Activated B cell treated with CpG ODN at 0.5 μM for 24 hours (primary cell): ENCODE data around the gene ARID3B. TPM values are rescaled to one million over a fixed set of nuclear protein-coding genes. Genes with fewer than 3 reads are reported as not detected.

Experiments
- ATAC-seq: fragments of 200-7000 bp; cut with Tn5 transposase; one replicate; pipeline ENCODE4 v1.10.0; 2021; ENCODE audit warnings: low read depth, mild to moderate bottlenecking, moderate library complexity
- CTCF ChIA-PET: fragments of 350-600 bp; sonication (Branson Sonifier 250); formaldehyde crosslinking; loops from one replicate; lab custom pipeline; 2021; ENCODE audit warnings: antibody characterized with exemption; lab: Charles Lee
- POLR2A ChIA-PET: fragments of 350-600 bp; sonication (Branson Sonifier 250); formaldehyde crosslinking; loops from one replicate; lab custom pipeline; 2021; ENCODE audit warnings: antibody characterized with exemption; lab: Charles Lee
- DNase-seq: peaks from one replicate; pipeline ENCODE4 v3.0.0; 2022
- H3K27ac Mint-ChIP-seq: one replicate; pipeline ENCODE4 v1.8.0; 2020; ENCODE audit warnings: mixed read lengths
- H3K27me3 Mint-ChIP-seq: one replicate; pipeline ENCODE4 v1.8.0; 2021; ENCODE audit warnings: mixed read lengths
- H3K36me3 Mint-ChIP-seq: one replicate; pipeline ENCODE4 v1.8.0; 2021; ENCODE audit warnings: low read depth, mixed read lengths
- H3K4me1 Mint-ChIP-seq: one replicate; pipeline ENCODE4 v1.8.0; 2021; ENCODE audit warnings: mixed read lengths
- H3K4me3 Mint-ChIP-seq: one replicate; pipeline ENCODE4 v1.8.0; 2020; ENCODE audit warnings: mild to moderate bottlenecking, mixed read lengths
- H3K9me3 Mint-ChIP-seq: one replicate; pipeline ENCODE4 v1.8.0; 2020; ENCODE audit warnings: mixed read lengths
- CTCF ChIP-seq: fragments of 200-600 bp; IDR thresholded peaks from one replicate; pipeline ENCODE4 v1.8.0; 2022; ENCODE audit warnings: antibody characterized with exemption, mild to moderate bottlenecking
- intact Hi-C: fragments of 100-400 bp; cut with micrococcal nuclease; formaldehyde crosslinking; loops from one replicate; pipeline ENCODE4 v1.15.1; 2024
- total RNA-seq: library from RNA; stranded (reverse); gene quantifications from 2 replicates; pipeline ENCODE4 v1.2.3, GENCODE V29; 2022

ARID3B gene
- total RNA-seq, 1 donor from 2014 or later = 26.9 TPM

DNA sequence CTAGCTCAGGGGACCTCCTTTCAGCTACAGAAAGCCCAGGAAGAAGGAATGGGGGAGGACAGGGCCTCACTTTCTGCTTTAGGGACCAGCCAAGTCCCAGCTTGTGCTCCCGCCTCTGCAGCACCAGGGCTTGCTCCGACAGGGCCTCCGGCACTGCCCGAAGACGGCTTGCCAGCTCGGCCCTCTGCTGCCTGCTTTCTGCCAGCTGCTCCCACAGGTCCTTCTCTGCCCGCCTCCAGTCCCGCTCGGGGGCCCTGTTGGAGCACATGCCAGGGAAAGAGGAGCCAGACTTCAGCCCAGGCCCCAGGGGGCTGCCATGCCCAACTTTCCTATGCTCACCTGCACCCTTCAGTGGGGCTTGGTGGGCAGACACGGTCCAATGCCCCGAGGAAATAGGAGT lies 70.3 kb downstream of the ARID3B start:
- DNase-seq (no peak), ATAC-seq (no peak)
- Mint-ChIP-seq H3K27ac (no peak overlapping the region), H3K27me3 (no peaks in the 10 kb centered on the region), H3K4me3 (no peak overlapping the region), H3K4me1 (peaks cover under 1% of the 10 kb centered on the region), H3K9me3 (no peaks in the 10 kb centered on the region), H3K36me3 (peaks cover 1% of the 10 kb centered on the region)
- intact Hi-C loops = loop anchor here (10.0 kb wide), 1 partner anchor 977 kb away; the partner anchor contains the start of gene NPTN
- no peak for TF ChIP-seq CTCF
- ChIA-PET CTCF (no interaction called here), POLR2A (no interaction called here)

GRCh38 chr15:74611834-74612233 lies 70.8 kb downstream of the ARID3B start:
- DNase-seq (no peak), ATAC-seq (no peak)
- POLR2A ChIA-PET = no interaction called here
- Mint-ChIP-seq H3K4me3 (no peak overlapping the region), H3K36me3 (peaks cover 3% of the 10 kb centered on the region), H3K27ac (no peak overlapping the region), H3K9me3 (no peaks in the 10 kb centered on the region), H3K27me3 (no peaks in the 10 kb centered on the region), H3K4me1 (peaks cover 5% of the 10 kb centered on the region)
- CTCF ChIA-PET = no interaction called here
- no peak for TF ChIP-seq CTCF
- intact Hi-C loops = loop anchor here (10.0 kb wide), 1 partner anchor 977 kb away; the partner anchor contains the start of gene NPTN

- no peak for DNase-seq
- no peak for ATAC-seq
- intact Hi-C loops = loop anchor here (10.0 kb wide), 1 partner anchor 978 kb away; the partner anchor contains the start of gene NPTN
- H3K4me1 Mint-ChIP-seq = peaks cover 14% of the 10 kb centered on the region
- ChIA-PET POLR2A (no interaction called here), CTCF (interaction anchor here (10.6 kb wide), 1 partner anchor 20 kb away, joined by 136 read pairs; no protein-coding TSS in a partner anchor)
- H3K9me3 Mint-ChIP-seq = no peaks in the 10 kb centered on the region
- H3K27me3 Mint-ChIP-seq = no peaks in the 10 kb centered on the region
- H3K27ac Mint-ChIP-seq = no peak overlapping the region
- peak overlapping the region; percentile 28 for H3K4me3 Mint-ChIP-seq
- TF ChIP-seq CTCF = no peak
- peaks cover 6% of the 10 kb centered on the region for H3K36me3 Mint-ChIP-seq
These were observed 71.7 kb downstream of the ARID3B start for GRCh38 chr15:74612677-74613076.

DNA sequence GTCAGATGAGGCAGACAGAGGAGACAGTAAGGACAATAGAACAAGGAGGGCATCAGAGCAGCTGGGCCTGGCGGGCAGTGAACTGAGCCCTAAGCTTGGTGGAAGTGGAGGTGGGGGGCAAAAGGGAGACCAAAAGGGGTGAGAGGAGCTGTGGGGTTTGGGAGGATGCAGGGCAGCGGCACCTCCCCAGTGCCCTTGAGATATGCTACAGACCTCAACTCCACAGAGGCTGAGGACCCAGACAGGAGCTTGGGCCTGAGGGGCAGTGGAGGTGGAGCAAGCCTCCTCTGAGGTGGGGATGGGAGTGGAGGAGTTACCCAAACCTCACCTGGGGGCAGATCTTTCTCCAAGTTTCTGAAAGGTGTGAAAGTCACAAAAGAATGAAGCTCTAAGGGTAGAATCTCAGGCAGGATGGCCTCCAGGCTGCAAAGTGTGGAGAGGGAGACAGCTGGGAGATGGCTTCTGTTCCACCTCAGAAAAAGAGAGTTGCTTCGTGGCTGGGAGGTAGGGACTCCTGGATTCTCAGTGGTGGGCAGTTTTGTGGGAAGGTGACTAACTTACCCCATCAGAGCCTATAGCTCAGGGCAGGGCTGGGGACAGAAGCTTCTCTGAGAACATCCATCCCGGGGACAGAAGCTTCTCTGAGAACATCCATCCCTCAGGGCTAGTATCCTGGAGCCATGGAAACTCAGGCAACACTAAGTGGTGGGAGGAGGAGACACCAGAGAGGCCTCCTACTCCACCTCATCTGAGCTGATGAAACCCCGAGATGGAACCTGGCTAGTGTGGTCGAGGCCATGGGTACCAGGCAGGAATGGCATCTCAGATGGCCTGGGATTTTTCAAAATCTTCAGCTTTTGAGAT lies 72.3 kb downstream of the ARID3B start:
- intact Hi-C loops = loop anchor here (10.0 kb wide), 1 partner anchor 979 kb away; the partner anchor contains the start of gene NPTN
- H3K4me3 Mint-ChIP-seq = peak overlapping the region; percentile 28
- H3K27me3 Mint-ChIP-seq = no peaks in the 10 kb centered on the region
- POLR2A ChIA-PET = interaction anchor here (0.7 to 4.5 kb wide), 5 partner anchors 14 to 164 kb away, joined by 3 to 37 read pairs (median 8); partner anchors contain the start of genes ARID3B and UBL7
- CTCF ChIA-PET = interaction anchor here (0.9 to 10.6 kb wide), 3 partner anchors 19 to 187 kb away, joined by 3 to 136 read pairs (median 5); no protein-coding TSS in a partner anchor
- H3K27ac Mint-ChIP-seq = peak overlapping the region; percentile 63
- H3K4me1 Mint-ChIP-seq = peaks cover 18% of the 10 kb centered on the region
- DNase-seq = no peak
- ATAC-seq = no peak
- no peak for TF ChIP-seq CTCF
- no peaks in the 10 kb centered on the region for H3K9me3 Mint-ChIP-seq
- H3K36me3 Mint-ChIP-seq = peaks cover 6% of the 10 kb centered on the region
